HUDEP-2 (cell line): Measurements from ENCODE around the gene RAB24.
"Not testable (repeated sequence)": the region's sequence is repeated elsewhere in the genome, so short reads cannot be mapped to it uniquely, and the experiment has no call there.

Source experiments
- DNase-seq, 76 experiments: peaks; one replicate each; lab custom pipeline; 2025; ENCODE audit not compliant: unreplicated experiment in 76 of 76; lab: John Stamatoyannopoulos, UW

The RAB24 gene

GRCh38 chr5:177311723-177312648 lies 8.5 kb upstream of the RAB24 start, which contains the start of gene MXD3:
MXD3 (minus strand) TSS chr5:177311898; CDS start chr5:177311830, 68 bp downstream.
- peak; percentile 74 to 99 (median 96) for DNase-seq

GRCh38 chr5:177311392-177311722 lies 7.8 kb upstream of the RAB24 start:
- DNase-seq: peak in 9 of 76 experiments; percentile 16 to 50 (median 43)

- DNase-seq: peak in 17 of 76 experiments; percentile 6 to 52 (median 18)
Measured at GRCh38 chr5:177310757-177311391, 7.4 kb upstream of the RAB24 start.

- DNase-seq: no peak
Measured at GRCh38 chr5:177310332-177310731, 6.8 kb upstream of the RAB24 start.

GRCh38 chr5:177309351-177310191 lies 6.1 kb upstream of the RAB24 start:
- peak in 71 of 76 experiments; percentile 27 to 84 (median 69) for DNase-seq

- no peak for DNase-seq
Measured at GRCh38 chr5:177308740-177309139, 5.2 kb upstream of the RAB24 start.

- DNase-seq: no peak
Measured at GRCh38 chr5:177307544-177308363, 4.2 kb upstream of the RAB24 start.

- no peak for DNase-seq
Measured at GRCh38 chr5:177306674-177307543, 3.4 kb upstream of the RAB24 start.

GRCh38 chr5:177306103-177306640 lies 2.7 kb upstream of the RAB24 start:
- DNase-seq: not testable (repeated sequence)

GRCh38 chr5:177304392-177305119 lies 1.0 kb upstream of the RAB24 start:
- peak in 3 of 76 experiments; percentile 23 to 38 (median 30) for DNase-seq

GRCh38 chr5:177303925-177304391 lies 439 bp upstream of the RAB24 start:
- DNase-seq: peak in 3 of 76 experiments; percentile 41 to 50 (median 48)

- peak in 8 of 76 experiments; percentile 13 to 46 (median 18) for DNase-seq
Measured at GRCh38 chr5:177302354-177303110, 987 bp downstream of the RAB24 start.

- no peak for DNase-seq
Measured at GRCh38 chr5:177301503-177302165, 1.9 kb downstream of the RAB24 start.

- no peak for DNase-seq
Measured at GRCh38 chr5:177300951-177301350, 2.6 kb downstream of the RAB24 start.

GRCh38 chr5:177300236-177300880 lies 3.2 kb downstream of the RAB24 start:
- DNase-seq: peak in 3 of 76 experiments; percentile 4 to 11 (median 11)

GRCh38 chr5:177299697-177300096 lies 3.8 kb downstream of the RAB24 start:
- DNase-seq: no peak
